ENCODE results near the gene CMPK2.

DNA sequence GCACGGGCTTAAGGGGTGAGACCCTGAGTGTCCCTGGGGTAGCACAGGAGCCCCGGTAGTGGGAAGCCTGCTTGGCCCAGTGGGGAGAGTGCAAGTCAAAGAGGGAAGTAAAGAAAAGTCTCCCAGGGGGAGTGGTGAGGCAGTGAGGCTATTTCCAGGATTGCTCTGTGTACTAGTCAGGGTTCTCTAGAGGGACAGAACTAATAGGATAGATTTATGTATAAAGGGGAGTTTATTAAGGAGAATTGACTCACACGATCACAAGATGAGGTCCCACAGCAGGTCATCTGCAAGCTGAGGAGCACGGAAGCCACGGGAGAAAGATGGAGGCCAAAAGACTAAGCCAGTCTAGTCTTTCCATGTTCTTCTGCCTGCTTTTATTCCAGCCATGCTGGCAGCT, 45.5 kb downstream of the CMPK2 start:
- TF ChIP-seq, protein P1, sequence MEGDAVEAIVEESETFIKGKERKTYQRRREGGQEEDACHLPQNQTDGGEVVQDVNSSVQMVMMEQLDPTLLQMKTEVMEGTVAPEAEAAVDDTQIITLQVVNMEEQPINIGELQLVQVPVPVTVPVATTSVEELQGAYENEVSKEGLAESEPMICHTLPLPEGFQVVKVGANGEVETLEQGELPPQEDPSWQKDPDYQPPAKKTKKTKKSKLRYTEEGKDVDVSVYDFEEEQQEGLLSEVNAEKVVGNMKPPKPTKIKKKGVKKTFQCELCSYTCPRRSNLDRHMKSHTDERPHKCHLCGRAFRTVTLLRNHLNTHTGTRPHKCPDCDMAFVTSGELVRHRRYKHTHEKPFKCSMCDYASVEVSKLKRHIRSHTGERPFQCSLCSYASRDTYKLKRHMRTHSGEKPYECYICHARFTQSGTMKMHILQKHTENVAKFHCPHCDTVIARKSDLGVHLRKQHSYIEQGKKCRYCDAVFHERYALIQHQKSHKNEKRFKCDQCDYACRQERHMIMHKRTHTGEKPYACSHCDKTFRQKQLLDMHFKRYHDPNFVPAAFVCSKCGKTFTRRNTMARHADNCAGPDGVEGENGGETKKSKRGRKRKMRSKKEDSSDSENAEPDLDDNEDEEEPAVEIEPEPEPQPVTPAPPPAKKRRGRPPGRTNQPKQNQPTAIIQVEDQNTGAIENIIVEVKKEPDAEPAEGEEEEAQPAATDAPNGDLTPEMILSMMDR (IDR thresholded peaks at IDR 0.05; ENCODE audit: low read depth, low read length), result no peak
- TF ChIP-seq POLR2A (IDR thresholded peaks at IDR 0.05; ENCODE audit: extremely low read depth, insufficient read length), result no peak
- TF ChIP-seq, protein P2, sequence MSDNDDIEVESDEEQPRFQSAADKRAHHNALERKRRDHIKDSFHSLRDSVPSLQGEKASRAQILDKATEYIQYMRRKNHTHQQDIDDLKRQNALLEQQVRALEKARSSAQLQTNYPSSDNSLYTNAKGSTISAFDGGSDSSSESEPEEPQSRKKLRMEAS (IDR thresholded peaks at IDR 0.05; ENCODE audit: low read depth, low read length), result no peak

Measured in NB4 (cell line).